CD4-positive, alpha-beta T cell (primary cell): ENCODE results near the gene PIGM. TPM values are rescaled to one million over a fixed set of nuclear protein-coding genes. Genes with fewer than 3 reads are reported as not detected.

Experiments
- ATAC-seq: fragments of 200-7000 bp; cut with Tn5 transposase; one replicate; pipeline ENCODE4 v1.10.0; 2022; ENCODE audit warnings: mild to moderate bottlenecking; ENCODE audit not compliant: poor library complexity
- CTCF ChIA-PET: fragments of 350-600 bp; sonication (Branson Sonifier 250); formaldehyde crosslinking; loops from one replicate; lab custom pipeline; 2021; ENCODE audit warnings: antibody characterized with exemption, inconsistent platforms; lab: Charles Lee
- POLR2A ChIA-PET: fragments of 350-600 bp; sonication (Branson Sonifier 250); formaldehyde crosslinking; loops from one replicate; lab custom pipeline; 2021; ENCODE audit warnings: antibody characterized with exemption, inconsistent platforms; lab: Charles Lee
- DNase-seq, 14 experiments: peaks; one replicate each; pipeline ENCODE4 v3.0.0-alpha.2; 2013 to 2020; ENCODE audit warnings: mixed read lengths in 2 of 14
- H3K27ac ChIP-seq, 2 donors: one replicate each; pipeline versions ENCODE4 v1.5.1 to v1.7.0; 2013; ENCODE audit warnings: low read length in 2 of 2, low read depth in 1 of 2, mild to moderate bottlenecking in 1 of 2
- H3K27me3 ChIP-seq, 2 experiments: 1 replicate in 1 of 2; 2 replicates in 1 of 2; pipeline versions ENCODE4 v1.6.1 to v1.7.0; 2013; ENCODE audit warnings: low read length in 2 of 2, control low read depth in 1 of 2, mild to moderate bottlenecking in 1 of 2, moderate library complexity in 1 of 2; ENCODE audit not compliant: insufficient read depth in 2 of 2, control insufficient read depth in 1 of 2
- H3K36me3 ChIP-seq: one replicate; pipeline ENCODE4 v1.6.1; 2013; ENCODE audit warnings: low read length, control low read depth; ENCODE audit not compliant: insufficient read depth
- H3K4me1 ChIP-seq: one replicate; pipeline ENCODE4 v1.6.1; 2013; ENCODE audit warnings: low read length, control low read depth; ENCODE audit not compliant: insufficient read depth
- H3K4me3 ChIP-seq: one replicate; pipeline ENCODE4 v1.5.1; 2013; ENCODE audit warnings: mild to moderate bottlenecking, low read length, moderate library complexity
- H3K9me3 ChIP-seq, 2 experiments: 1 replicate in 1 of 2; 2 replicates in 1 of 2; pipeline versions ENCODE4 v1.6.1 to v1.7.0; 2013; ENCODE audit warnings: low read length in 2 of 2, mild to moderate bottlenecking in 2 of 2, control low read depth in 1 of 2, moderate library complexity in 1 of 2; ENCODE audit not compliant: control insufficient read depth in 1 of 2, insufficient read depth in 1 of 2
- H3K27ac Mint-ChIP-seq: one replicate; pipeline ENCODE4 v1.8.0; 2020; ENCODE audit warnings: mixed read lengths
- H3K27me3 Mint-ChIP-seq: one replicate; pipeline ENCODE4 v1.8.0; 2021; ENCODE audit warnings: mixed read lengths
- H3K36me3 Mint-ChIP-seq: one replicate; pipeline ENCODE4 v1.8.0; 2021; ENCODE audit warnings: low read depth, mixed read lengths
- H3K4me1 Mint-ChIP-seq: one replicate; pipeline ENCODE4 v1.8.0; 2021; ENCODE audit warnings: low read depth, mixed read lengths
- H3K4me3 Mint-ChIP-seq: one replicate; pipeline ENCODE4 v1.8.0; 2020; ENCODE audit warnings: mild to moderate bottlenecking, mixed read lengths
- H3K9me3 Mint-ChIP-seq: one replicate; pipeline ENCODE4 v1.8.0; 2020; ENCODE audit warnings: mixed read lengths
- intact Hi-C, 2 experiments: fragments of 100-400 bp; cut with DNase I in 1 of 2; cut with micrococcal nuclease in 1 of 2; formaldehyde crosslinking; loops; one replicate each; pipeline versions ENCODE4 v1.15.1 to v1.9.0; 2023 to 2025; cut with DNase I, micrococcal nuclease
- total RNA-seq, 174 experiments: library from RNA in 2 of 174; stranded (reverse) in 2 of 174; gene quantifications; one replicate each; pipeline ENCODE4 v1.2.3 and lab custom pipeline; 2021 to 2026
- TF ChIP-seq, protein P1 (sequence below): fragments of 200-600 bp; IDR thresholded peaks from one replicate; pipeline ENCODE4 v1.8.0; 2022; ENCODE audit warnings: antibody characterized with exemption, mild to moderate bottlenecking

Gene PIGM
- total RNA-seq, 2 experiments from 2014 or later: 2.1 to 2.2 TPM

GRCh38 chr1:160047111-160047991, 15.6 kb upstream of the PIGM start:
- Histone ChIP-seq H3K4me3 (peak overlapping the region; percentile 34), H3K9me3 (no peaks in the 10 kb centered on the region), H3K4me1 (peaks cover 10% of the 10 kb centered on the region), H3K27me3 (peaks cover 0 to 3% of the 10 kb centered on the region in 2 experiments), H3K27ac (no peak overlapping the region), H3K36me3 (no peaks in the 10 kb centered on the region)
- H3K27me3 Mint-ChIP-seq: peaks cover 36% of the 10 kb centered on the region
- H3K36me3 Mint-ChIP-seq: no peaks in the 10 kb centered on the region
- TF ChIP-seq, protein P1, sequence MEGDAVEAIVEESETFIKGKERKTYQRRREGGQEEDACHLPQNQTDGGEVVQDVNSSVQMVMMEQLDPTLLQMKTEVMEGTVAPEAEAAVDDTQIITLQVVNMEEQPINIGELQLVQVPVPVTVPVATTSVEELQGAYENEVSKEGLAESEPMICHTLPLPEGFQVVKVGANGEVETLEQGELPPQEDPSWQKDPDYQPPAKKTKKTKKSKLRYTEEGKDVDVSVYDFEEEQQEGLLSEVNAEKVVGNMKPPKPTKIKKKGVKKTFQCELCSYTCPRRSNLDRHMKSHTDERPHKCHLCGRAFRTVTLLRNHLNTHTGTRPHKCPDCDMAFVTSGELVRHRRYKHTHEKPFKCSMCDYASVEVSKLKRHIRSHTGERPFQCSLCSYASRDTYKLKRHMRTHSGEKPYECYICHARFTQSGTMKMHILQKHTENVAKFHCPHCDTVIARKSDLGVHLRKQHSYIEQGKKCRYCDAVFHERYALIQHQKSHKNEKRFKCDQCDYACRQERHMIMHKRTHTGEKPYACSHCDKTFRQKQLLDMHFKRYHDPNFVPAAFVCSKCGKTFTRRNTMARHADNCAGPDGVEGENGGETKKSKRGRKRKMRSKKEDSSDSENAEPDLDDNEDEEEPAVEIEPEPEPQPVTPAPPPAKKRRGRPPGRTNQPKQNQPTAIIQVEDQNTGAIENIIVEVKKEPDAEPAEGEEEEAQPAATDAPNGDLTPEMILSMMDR: no peak
- peak overlapping the region; percentile 75 for H3K4me3 Mint-ChIP-seq
- intact Hi-C loops: loop anchor here in 1 of 2 experiments (2.0 kb wide), 1 partner anchor 37 kb away; no protein-coding TSS in a partner anchor
- ATAC-seq (no peak), DNase-seq (no peak)
- ChIA-PET POLR2A (interaction anchor here (1.0 to 1.7 kb wide), 5 partner anchors 15 to 214 kb away, joined by 3 to 5 read pairs (median 4); partner anchors contain the start of gene PIGM), CTCF (interaction anchor here (0.9 to 2.7 kb wide), 6 partner anchors 12 to 39 kb away, joined by 3 to 21 read pairs (median 5); partner anchors contain the start of genes KCNJ10 and PIGM)
- no peak overlapping the region for H3K27ac Mint-ChIP-seq
- H3K9me3 Mint-ChIP-seq: no peaks in the 10 kb centered on the region
- H3K4me1 Mint-ChIP-seq: peaks cover 11% of the 10 kb centered on the region

GRCh38 chr1:160046494-160047110, 14.8 kb upstream of the PIGM start:
- ChIA-PET POLR2A (interaction anchor here (0.6 to 1.7 kb wide), 6 partner anchors 14 to 215 kb away, joined by 3 to 5 read pairs (median 4); partner anchors contain the start of gene PIGM), CTCF (interaction anchor here (0.7 to 2.7 kb wide), 9 partner anchors 9 to 40 kb away, joined by 3 to 21 read pairs (median 5); partner anchors contain the start of genes KCNJ10 and PIGM)
- Mint-ChIP-seq H3K4me1 (peaks cover 11% of the 10 kb centered on the region), H3K4me3 (peak overlapping the region; percentile 75), H3K27ac (no peak overlapping the region), H3K9me3 (no peaks in the 10 kb centered on the region), H3K27me3 (peaks cover 28% of the 10 kb centered on the region), H3K36me3 (no peaks in the 10 kb centered on the region)
- ATAC-seq: peak; percentile 80
- Histone ChIP-seq H3K27me3 (peaks cover 0 to 2% of the 10 kb centered on the region in 2 experiments), H3K4me1 (peaks cover 10% of the 10 kb centered on the region), H3K36me3 (no peaks in the 10 kb centered on the region), H3K27ac (no peak overlapping the region), H3K9me3 (no peaks in the 10 kb centered on the region), H3K4me3 (peak overlapping the region; percentile 34)
- TF ChIP-seq, protein P1: peak; percentile 70
- intact Hi-C loops: loop anchor here (1.0 to 2.0 kb wide), 2 partner anchors 38 to 39 kb away; no protein-coding TSS in a partner anchor
- DNase-seq: peak in 8 of 14 experiments; percentile 12 to 69 (median 34)

DNA sequence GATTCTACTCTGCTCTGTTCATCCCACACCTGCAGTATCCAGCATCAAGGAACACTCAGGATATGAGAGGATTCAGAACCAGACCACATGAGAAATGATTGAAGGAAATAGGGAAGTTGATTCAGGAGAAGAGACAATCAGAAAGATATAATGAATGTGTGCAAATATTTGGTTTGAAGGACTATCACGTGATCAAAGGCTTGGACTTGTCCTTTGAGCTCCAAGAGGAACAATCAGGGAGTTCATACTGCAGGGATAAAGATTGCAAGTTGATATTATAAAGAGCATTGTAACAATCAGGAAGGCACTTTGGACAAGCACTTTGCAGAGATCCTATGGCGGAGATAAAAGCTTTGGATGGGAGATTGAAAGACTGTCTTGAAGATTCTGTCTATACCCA, 13.9 kb upstream of the PIGM start:
- Histone ChIP-seq H3K9me3 (no peaks in the 10 kb centered on the region), H3K27me3 (peaks cover 0 to 2% of the 10 kb centered on the region in 2 experiments), H3K4me3 (no peak overlapping the region), H3K4me1 (peaks cover 10% of the 10 kb centered on the region), H3K27ac (no peak overlapping the region), H3K36me3 (no peaks in the 10 kb centered on the region)
- ChIA-PET POLR2A (no interaction called here), CTCF (interaction anchor here (1.0 to 2.7 kb wide), 3 partner anchors 8 to 40 kb away, joined by 5 to 21 read pairs (median 12); no protein-coding TSS in a partner anchor)
- DNase-seq: no peak
- TF ChIP-seq, protein P1: no peak
- Mint-ChIP-seq H3K36me3 (no peaks in the 10 kb centered on the region), H3K27me3 (peaks cover 28% of the 10 kb centered on the region), H3K27ac (no peak overlapping the region), H3K9me3 (no peaks in the 10 kb centered on the region), H3K4me3 (no peak overlapping the region), H3K4me1 (peaks cover 11% of the 10 kb centered on the region)
- intact Hi-C loops: loop anchor here (1.0 to 2.0 kb wide), 2 partner anchors 39 to 40 kb away; no protein-coding TSS in a partner anchor
- no peak for ATAC-seq
